IPS-NIHi11 (cell line): ENCODE results near the gene COL5A1.

Experiments used
- DNase-seq: peaks from one replicate; pipeline ENCODE4 v3.0.0; 2012; ENCODE audit warnings: mixed read lengths, low spot score

Gene COL5A1

GRCh38 chr9:134770972-134771971, 129.7 kb downstream of the COL5A1 start:
- DNase-seq, result no peak

- no peak for DNase-seq
These were observed 130.7 kb downstream of the COL5A1 start for GRCh38 chr9:134772331-134772730.

- no peak for DNase-seq
These were observed 132.2 kb downstream of the COL5A1 start for GRCh38 chr9:134773842-134774241.

- DNase-seq, result no peak
These were observed 132.8 kb downstream of the COL5A1 start for GRCh38 chr9:134774410-134774809.

- DNase-seq, result no peak
These were observed 133.7 kb downstream of the COL5A1 start for GRCh38 chr9:134775081-134775951.

- DNase-seq, result no peak
These were observed 134.6 kb downstream of the COL5A1 start for GRCh38 chr9:134776080-134776796.

- no peak for DNase-seq
These were observed 135.6 kb downstream of the COL5A1 start for GRCh38 chr9:134777153-134777552.

GRCh38 chr9:134778156-134778555, 136.6 kb downstream of the COL5A1 start:
- DNase-seq, result no peak

GRCh38 chr9:134778841-134779411, 137.3 kb downstream of the COL5A1 start:
- DNase-seq, result peak; percentile 86

- DNase-seq, result no peak
These were observed 138.0 kb downstream of the COL5A1 start for GRCh38 chr9:134779640-134780039.

GRCh38 chr9:134781591-134782302, 140.1 kb downstream of the COL5A1 start:
- DNase-seq, result peak; percentile 61

- no peak for DNase-seq
These were observed 141.5 kb downstream of the COL5A1 start for GRCh38 chr9:134782921-134783698.

GRCh38 chr9:134783699-134784039, 142.1 kb downstream of the COL5A1 start:
- no peak for DNase-seq

- no peak for DNase-seq
These were observed 143.1 kb downstream of the COL5A1 start for GRCh38 chr9:134784577-134785305.

GRCh38 chr9:134785325-134786108, 143.9 kb downstream of the COL5A1 start:
- no peak for DNase-seq

- no peak for DNase-seq
These were observed 146.3 kb downstream of the COL5A1 start for GRCh38 chr9:134787601-134788531.

- DNase-seq, result no peak
These were observed 147.6 kb downstream of the COL5A1 start for GRCh38 chr9:134789168-134789567.

GRCh38 chr9:134791009-134791408, 149.4 kb downstream of the COL5A1 start:
- DNase-seq, result no peak
